Lower leg skin (tissue), 4 donors: Measurements from ENCODE around the gene FLAD1. TPM values are rescaled to one million over a fixed set of nuclear protein-coding genes. Genes with fewer than 3 reads are reported as not detected.

Experiments
- DNase-seq, 2 donors: peaks; one replicate each; pipeline ENCODE4 v3.0.0-alpha.2; 2019; ENCODE audit warnings: low spot score in 2 of 2
- H3K4me3 ChIP-seq: fragments of 200-600 bp; sonication (generic); 2 replicates; pipeline ENCODE4 v1.5.1; 2017; ENCODE audit warnings: mild to moderate bottlenecking, low read depth; ENCODE audit not compliant: poor library complexity, severe bottlenecking
- CTCF ChIP-seq, 3 donors: fragments of 450-650 bp; IDR thresholded peaks; one replicate each; pipeline ENCODE4 v1.5.1; 2016; ENCODE audit warnings: antibody characterized with exemption in 3 of 3, mild to moderate bottlenecking in 3 of 3, moderate library complexity in 2 of 3
- POLR2A ChIP-seq, 2 donors: fragments of 450-650 bp; IDR thresholded peaks; one replicate each; pipeline ENCODE4 v1.6.1; 2016 to 2017; ENCODE audit warnings: antibody characterized with exemption in 2 of 2, mild to moderate bottlenecking in 1 of 2, moderate library complexity in 1 of 2
- WGBS, 2 donors: methylation state at CpG; one replicate each; pipeline ENCODE4 v1.1.5; 2018; 5-methylcytosine and 5-hydroxymethylcytosine counted together
- intact Hi-C: fragments of 100-400 bp; cut with DNase I; formaldehyde crosslinking; loops from one replicate; pipeline ENCODE4 v1.15.0; 2023; ENCODE audit warnings: low total_unique reads
- total RNA-seq, 4 donors: library from RNA; depleted of rRNA; stranded (reverse); fragments of >200 nt; gene quantifications; one replicate each; pipeline ENCODE4 v1.1.0, GENCODE V29; 2016

Gene FLAD1
- total RNA-seq, 4 donors from 2014 or later: 38.7 to 45.3 (median 41.6) TPM

GRCh38 chr1:155030899-155031298, 47.8 kb downstream of the FLAD1 start:
- no peak overlapping the region for H3K4me3 ChIP-seq
- 85 to 91% methylated on average over 11 of the region's 11 CpGs for WGBS, 2 donors
- DNase-seq: no peak
- intact Hi-C loops: no loop called here
- TF ChIP-seq CTCF (IDR thresholded peaks at IDR 0.05): no peak
- no peak for TF ChIP-seq POLR2A (IDR thresholded peaks at IDR 0.05)

GRCh38 chr1:155032886-155033285, 49.7 kb downstream of the FLAD1 start:
- WGBS, 2 donors: 85% methylated on average over 12 of the region's 12 CpGs
- intact Hi-C loops: no loop called here
- H3K4me3 ChIP-seq: no peak overlapping the region
- no peak for TF ChIP-seq POLR2A (IDR thresholded peaks at IDR 0.05)
- no peak for TF ChIP-seq CTCF (IDR thresholded peaks at IDR 0.05)
- no peak for DNase-seq

- H3K4me3 ChIP-seq: no peak within 1 kb of the TSS
- TF ChIP-seq POLR2A (IDR thresholded peaks at IDR 0.05) (no peak), CTCF (IDR thresholded peaks at IDR 0.05) (no peak)
- intact Hi-C loops: no loop called here
- no peak for DNase-seq
- 95 to 97% methylated on average over 9 of the region's 9 CpGs for WGBS, 2 donors
These were observed 50.4 kb downstream of the FLAD1 start, which contains the start of the genes DCST1 and DCST2 for GRCh38 chr1:155033524-155033923. DCST1 (plus strand) TSS chr1:155033824; CDS start chr1:155034037, 213 bp downstream. DCST2 (minus strand) TSS chr1:155033781; CDS start chr1:155033701, 80 bp downstream.

- 64 to 66% methylated on average over 20 of the region's 20 CpGs for WGBS, 2 donors
- intact Hi-C loops: no loop called here
- no peak overlapping the region for H3K4me3 ChIP-seq
- no peak for DNase-seq
- TF ChIP-seq CTCF (IDR thresholded peaks at IDR 0.05): no peak
- no peak for TF ChIP-seq POLR2A (IDR thresholded peaks at IDR 0.05)
These were observed 51.4 kb downstream of the FLAD1 start for GRCh38 chr1:155034318-155035208.

- DNase-seq: no peak
- no peak for TF ChIP-seq CTCF (IDR thresholded peaks at IDR 0.05)
- TF ChIP-seq POLR2A (IDR thresholded peaks at IDR 0.05): no peak
- H3K4me3 ChIP-seq: no peak overlapping the region
- WGBS, 2 donors: 81 to 86% methylated on average over 2 of the region's 2 CpGs
- intact Hi-C loops: no loop called here
These were observed 52.8 kb downstream of the FLAD1 start for GRCh38 chr1:155035936-155036335.
